IPS DF 6.9 (cell line): ENCODE measurements around the gene CIDEC.

Source experiments
- DNase-seq: peaks from one replicate; pipeline ENCODE4 v3.0.0-alpha.2; 2013; ENCODE audit warnings: low read depth, low spot score
- H3K27ac ChIP-seq: one replicate; pipeline ENCODE4 v1.5.1; 2013; ENCODE audit warnings: low read length, control low read depth
- H3K27me3 ChIP-seq: 2 replicates; pipeline ENCODE4 v1.6.1; 2013; ENCODE audit warnings: mild to moderate bottlenecking, low read length; ENCODE audit not compliant: control insufficient read depth, insufficient read depth
- H3K36me3 ChIP-seq: 2 replicates; pipeline ENCODE4 v1.6.1; 2013; ENCODE audit warnings: low read length; ENCODE audit not compliant: control insufficient read depth, insufficient read depth
- H3K4me1 ChIP-seq: 2 replicates; pipeline ENCODE4 v1.6.1; 2013; ENCODE audit warnings: low read length; ENCODE audit not compliant: control insufficient read depth, insufficient read depth
- H3K4me3 ChIP-seq: 2 replicates; pipeline ENCODE4 v1.5.1; 2013; ENCODE audit warnings: mild to moderate bottlenecking, low read length
- H3K9me3 ChIP-seq: 2 replicates; pipeline ENCODE4 v1.6.1; 2013; ENCODE audit warnings: low read length, inconsistent platforms; ENCODE audit not compliant: control insufficient read depth, insufficient read depth
- WGBS: extraction: QIAGEN DNeasy Blood & Tissue Kit; methylation state at CpG from one replicate; pipeline ENCODE4 v1.1.7; 2013; ENCODE audit warnings: mixed read lengths, missing lambda C conversion rate; ENCODE audit not compliant: insufficient read length, insufficient coverage; 5-methylcytosine and 5-hydroxymethylcytosine counted together

The CIDEC gene

DNA sequence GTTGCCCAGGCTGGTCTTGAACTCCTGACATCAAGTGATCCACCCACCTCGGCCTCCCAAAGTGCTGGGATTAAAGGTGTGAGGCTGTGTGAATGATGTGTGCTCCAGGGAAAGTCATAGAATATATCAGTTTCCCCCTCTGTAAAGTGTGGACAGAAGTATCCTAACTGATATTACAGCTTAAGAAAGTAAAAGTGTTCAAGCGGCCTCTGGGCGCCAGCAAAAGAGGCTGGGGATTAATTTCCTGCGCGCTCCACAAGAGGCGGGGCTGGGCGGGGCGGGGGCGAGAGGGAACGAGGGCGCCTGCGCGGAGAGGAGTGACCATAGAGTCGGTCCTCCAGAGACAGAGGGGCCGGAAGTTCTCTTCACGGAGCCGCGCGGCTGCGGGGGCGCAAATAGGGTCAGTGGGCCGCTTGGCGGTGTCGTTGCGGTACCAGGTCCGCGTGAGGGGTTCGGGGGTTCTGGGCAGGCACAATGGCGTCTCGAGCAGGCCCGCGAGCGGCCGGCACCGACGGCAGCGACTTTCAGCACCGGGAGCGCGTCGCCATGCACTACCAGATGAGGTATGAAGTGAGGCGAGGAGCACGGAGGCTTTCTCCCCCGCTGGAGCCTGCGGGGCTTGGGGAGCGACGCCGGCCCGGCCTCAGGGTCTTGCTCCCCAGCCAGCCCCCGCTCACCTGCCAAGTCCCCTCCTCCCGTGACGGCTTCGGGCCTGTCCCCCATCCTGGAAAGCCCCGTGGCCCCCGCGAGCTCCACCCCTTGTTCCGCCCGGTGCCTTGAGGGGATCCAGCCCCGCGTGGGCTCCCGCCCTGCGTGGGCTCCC, 10.4 kb upstream of the CIDEC start, which contains the start of gene JAGN1:
Gene JAGN1, plus strand, starts transcription at position 362 of the 823 bp plus-strand sequence. Its CDS starts 113 bp downstream, at position 475.
- Histone ChIP-seq H3K4me3 (peak within 1 kb of the TSS; percentile 61), H3K36me3 (peaks cover 6% of the 10 kb centered on the region), H3K27ac (no peak within 1 kb of the TSS), H3K4me1 (no peaks in the 10 kb centered on the region), H3K27me3 (no peaks in the 10 kb centered on the region), H3K9me3 (no peaks in the 10 kb centered on the region)
- no CpG with 5 or more reads among the region's 62 CpGs for WGBS
- no peak for DNase-seq

DNA sequence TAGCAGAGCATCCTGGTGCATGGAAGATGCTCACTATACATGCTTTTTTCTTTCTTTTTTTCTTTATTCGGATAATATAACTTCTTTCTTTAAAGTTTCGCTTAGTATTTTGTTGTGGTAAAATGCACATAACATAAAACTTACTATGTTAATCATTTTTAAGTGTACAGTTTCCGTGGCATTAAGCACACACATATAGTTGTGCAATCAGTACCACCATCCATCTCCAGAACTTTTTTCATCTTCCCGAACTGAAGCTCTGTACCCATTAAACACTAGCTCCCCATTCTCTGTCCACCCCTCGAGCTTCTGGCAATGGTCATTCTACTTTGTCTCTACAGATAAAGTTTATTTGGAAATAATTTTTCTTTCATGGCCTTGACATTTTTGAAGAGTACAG, 9.4 kb upstream of the CIDEC start:
- WGBS = no CpG with 5 or more reads among the region's 5 CpGs
- Histone ChIP-seq H3K36me3 (peaks cover 6% of the 10 kb centered on the region), H3K27me3 (no peaks in the 10 kb centered on the region), H3K9me3 (no peaks in the 10 kb centered on the region), H3K4me1 (no peaks in the 10 kb centered on the region), H3K27ac (no peak overlapping the region), H3K4me3 (no peak overlapping the region)
- no peak for DNase-seq

DNA sequence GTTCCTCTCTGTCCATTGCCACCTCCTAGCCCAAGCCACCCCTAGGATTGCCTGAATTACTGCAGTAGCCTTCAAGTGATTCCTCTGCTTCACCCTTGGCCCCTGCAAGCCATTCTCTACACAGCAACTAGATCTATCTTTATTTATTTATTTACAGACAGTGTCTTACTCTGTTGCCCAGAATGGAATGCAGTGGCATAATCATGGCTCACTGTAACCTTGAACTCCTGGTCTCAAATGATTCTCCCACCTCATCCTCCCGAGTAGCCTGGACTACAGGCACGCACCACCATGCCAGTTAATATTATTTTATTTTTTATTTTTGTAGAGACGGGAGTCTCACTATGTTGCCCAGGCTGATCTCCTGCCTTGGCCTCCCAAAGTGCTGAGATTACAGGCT, 8.5 kb upstream of the CIDEC start:
- Histone ChIP-seq H3K4me3 (no peak overlapping the region), H3K27ac (no peak overlapping the region), H3K27me3 (no peaks in the 10 kb centered on the region), H3K9me3 (no peaks in the 10 kb centered on the region), H3K4me1 (no peaks in the 10 kb centered on the region), H3K36me3 (peaks cover 6% of the 10 kb centered on the region)
- no peak for DNase-seq
- no CpG with 5 or more reads among the region's 3 CpGs for WGBS

DNA sequence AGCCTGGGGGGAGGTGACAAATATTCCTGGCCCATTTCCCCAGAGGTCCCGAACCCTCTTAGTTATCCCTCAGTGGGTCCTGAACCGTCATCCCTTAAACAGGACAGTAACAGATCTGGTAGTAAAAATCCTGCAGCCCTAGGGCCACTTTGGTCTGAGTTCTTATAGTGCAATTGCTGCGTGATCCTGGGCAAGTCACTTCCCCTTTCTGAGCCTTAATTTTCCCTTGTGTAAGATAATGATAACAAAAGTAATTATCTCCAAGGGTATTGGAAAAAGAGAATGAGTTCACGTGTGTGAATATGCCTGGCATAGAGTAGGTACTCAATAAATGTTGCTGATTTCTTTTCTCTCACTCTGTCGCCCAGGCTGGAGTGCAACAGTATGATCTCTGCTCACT, 7.4 kb upstream of the CIDEC start:
- no peaks in the 10 kb centered on the region for H3K9me3 ChIP-seq
- H3K27ac ChIP-seq = no peak overlapping the region
- H3K4me1 ChIP-seq = no peaks in the 10 kb centered on the region
- H3K36me3 ChIP-seq = no peaks in the 10 kb centered on the region
- no peak overlapping the region for H3K4me3 ChIP-seq
- WGBS = no CpG with 5 or more reads among the region's 5 CpGs
- no peak for DNase-seq
- H3K27me3 ChIP-seq = no peaks in the 10 kb centered on the region

DNA sequence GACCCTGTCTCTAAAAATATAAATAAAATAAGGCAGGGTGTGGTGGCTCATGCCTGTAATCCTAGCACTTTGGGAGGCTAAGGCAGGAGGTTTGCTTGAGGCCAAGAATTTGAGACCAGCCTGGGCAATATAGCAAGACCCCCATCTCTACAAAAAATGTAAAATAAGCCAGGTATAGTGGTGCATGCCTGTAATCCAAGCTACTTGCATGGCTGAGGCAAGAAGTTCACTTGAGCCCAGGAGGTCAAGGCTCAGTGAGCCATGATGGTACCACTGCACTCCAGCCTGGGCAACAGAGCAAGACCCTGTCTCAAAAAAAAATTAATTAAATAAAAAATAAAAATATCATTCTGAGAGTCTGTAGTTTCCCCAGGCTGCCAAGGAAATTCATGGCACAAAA, 6.3 kb upstream of the CIDEC start:
- H3K27me3 ChIP-seq = no peaks in the 10 kb centered on the region

DNA sequence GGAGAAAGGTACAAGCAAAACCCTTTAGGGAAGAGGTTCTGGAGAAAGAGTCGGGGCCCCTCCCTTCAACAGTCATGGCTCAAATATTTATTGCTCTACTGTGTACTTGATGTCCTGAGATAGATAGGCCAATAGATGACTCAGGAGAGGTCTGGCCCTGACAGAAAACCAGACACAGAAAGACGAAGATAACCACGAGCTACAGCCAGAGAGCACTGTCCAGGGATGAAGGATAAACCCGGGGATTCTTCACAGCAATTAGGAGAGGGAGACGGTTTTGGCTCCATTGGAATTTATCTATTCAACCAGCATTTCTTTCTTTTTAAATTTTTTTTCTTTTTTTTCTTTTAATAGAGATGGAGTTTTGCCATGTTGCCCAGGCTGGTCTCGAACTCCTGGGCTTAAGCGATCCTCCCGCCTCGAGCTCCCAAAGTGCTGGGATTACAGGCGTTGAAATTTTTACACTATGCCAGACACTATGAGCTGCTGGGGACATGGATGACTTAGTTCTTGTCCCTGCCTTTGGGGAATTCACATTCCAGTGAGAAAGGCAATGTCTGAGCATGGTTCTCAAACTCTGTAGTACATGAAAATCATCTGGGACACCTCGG, 4.6 kb upstream of the CIDEC start:
- DNase-seq = no peak
- WGBS = no CpG with 5 or more reads among the region's 11 CpGs
- H3K4me3 ChIP-seq = no peak overlapping the region
- H3K36me3 ChIP-seq = no peaks in the 10 kb centered on the region
- no peaks in the 10 kb centered on the region for H3K9me3 ChIP-seq
- no peaks in the 10 kb centered on the region for H3K4me1 ChIP-seq
- no peaks in the 10 kb centered on the region for H3K27me3 ChIP-seq
- no peak overlapping the region for H3K27ac ChIP-seq

More for the DNA sequence above, 6.3 kb upstream of the CIDEC start:
- DNase-seq = no peak
- no peaks in the 10 kb centered on the region for H3K36me3 ChIP-seq
- H3K27ac ChIP-seq = no peak overlapping the region
- no peaks in the 10 kb centered on the region for H3K4me1 ChIP-seq
- no peaks in the 10 kb centered on the region for H3K9me3 ChIP-seq
- H3K4me3 ChIP-seq = no peak overlapping the region

DNA sequence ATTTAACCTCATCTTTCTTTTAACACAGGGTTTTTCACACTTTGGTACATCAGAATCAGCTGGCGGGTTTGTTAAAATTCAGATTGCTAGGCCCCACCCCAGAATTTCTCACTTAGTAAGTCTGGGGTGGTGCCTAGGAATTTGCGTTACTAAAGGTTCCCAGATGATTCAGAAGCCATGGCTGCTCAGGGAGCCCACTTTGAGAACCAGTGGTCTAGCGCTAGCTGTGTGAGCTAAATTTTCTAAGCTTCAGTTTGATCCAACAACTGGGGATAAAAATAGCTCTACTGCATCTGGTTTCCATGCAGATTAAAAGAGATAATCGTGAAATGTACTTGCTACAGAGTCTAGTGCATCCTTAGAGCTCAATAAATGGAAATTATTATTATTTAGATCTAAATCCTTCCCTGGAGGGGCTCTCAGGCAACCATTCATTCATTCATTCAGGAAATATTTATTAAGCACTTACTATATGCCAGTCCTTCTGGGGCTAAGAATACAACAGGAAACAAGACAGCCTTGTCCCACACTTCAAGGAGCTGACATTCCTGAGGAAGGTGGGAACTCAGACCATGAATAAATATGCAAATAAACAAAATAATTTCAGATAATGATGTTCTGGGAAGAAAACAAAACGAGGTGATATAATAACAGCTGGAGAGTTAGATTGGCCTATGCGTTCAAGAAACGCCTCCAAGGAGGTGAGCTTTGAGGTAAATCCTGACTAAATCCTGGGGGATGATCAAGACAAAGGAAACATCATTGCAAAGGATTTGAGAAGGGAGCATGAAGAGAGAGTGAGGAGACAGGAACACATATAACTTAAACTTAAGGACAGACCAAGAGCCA, 3.9 kb upstream of the CIDEC start:
- H3K27ac ChIP-seq = no peak overlapping the region
- no CpG with 5 or more reads among the region's 7 CpGs for WGBS
- H3K4me3 ChIP-seq = no peak overlapping the region
- DNase-seq = no peak
- no peaks in the 10 kb centered on the region for H3K36me3 ChIP-seq
- no peaks in the 10 kb centered on the region for H3K4me1 ChIP-seq
- no peaks in the 10 kb centered on the region for H3K27me3 ChIP-seq
- H3K9me3 ChIP-seq = no peaks in the 10 kb centered on the region

DNA sequence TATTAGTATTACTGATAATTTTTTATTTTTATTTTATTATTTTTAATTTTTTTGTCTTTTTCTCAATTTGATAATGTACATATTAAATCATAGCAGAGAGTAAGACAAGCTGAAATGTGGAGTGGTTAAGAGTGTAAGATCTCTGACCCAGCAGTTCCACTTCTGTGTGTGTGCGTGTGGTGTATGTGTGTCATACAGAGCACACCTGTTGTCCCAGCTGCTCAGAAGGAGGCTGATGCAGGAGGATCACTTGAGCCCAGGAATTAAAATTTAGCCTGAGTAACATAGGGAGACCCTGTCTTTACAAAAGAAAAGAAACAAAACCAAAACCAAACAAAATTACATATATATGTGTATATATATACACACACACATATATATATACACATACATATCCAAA, 1.4 kb upstream of the CIDEC start:
- peaks cover 2% of the 10 kb centered on the region; the same call in 1 of the 2 replicates for H3K4me1 ChIP-seq
- no CpG with 5 or more reads among the region's 1 CpG for WGBS
- DNase-seq = no peak
- no peak overlapping the region for H3K27ac ChIP-seq
- no peaks in the 10 kb centered on the region for H3K27me3 ChIP-seq
- H3K36me3 ChIP-seq = no peaks in the 10 kb centered on the region
- no peaks in the 10 kb centered on the region for H3K9me3 ChIP-seq
- no peak overlapping the region for H3K4me3 ChIP-seq

DNA sequence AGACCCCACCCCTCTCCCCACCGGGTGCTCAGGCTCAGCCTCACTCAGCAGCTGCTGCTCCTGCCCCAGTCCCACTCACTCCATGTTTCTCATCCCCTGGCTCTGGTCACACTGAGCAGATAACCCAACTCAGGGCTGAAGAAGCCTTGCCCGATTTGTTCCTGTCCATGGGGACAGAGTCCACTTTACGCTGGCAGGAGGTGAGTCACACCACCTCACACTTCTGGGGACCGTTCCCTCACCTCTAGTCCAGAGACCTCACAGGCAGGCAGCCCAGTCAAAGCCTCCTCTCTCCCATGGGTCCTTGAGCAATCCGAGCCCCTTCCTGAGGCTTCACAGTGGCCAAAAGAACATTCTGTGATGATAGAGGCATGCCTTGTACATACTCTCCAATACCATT, 1.4 kb downstream of the CIDEC start:
- no peak for DNase-seq
- Histone ChIP-seq H3K27ac (no peak overlapping the region), H3K27me3 (no peaks in the 10 kb centered on the region), H3K4me1 (peaks cover 2% of the 10 kb centered on the region; the same call in 1 of the 2 replicates), H3K9me3 (no peaks in the 10 kb centered on the region), H3K36me3 (no peaks in the 10 kb centered on the region), H3K4me3 (no peak overlapping the region)
- WGBS = no CpG with 5 or more reads among the region's 5 CpGs

DNA sequence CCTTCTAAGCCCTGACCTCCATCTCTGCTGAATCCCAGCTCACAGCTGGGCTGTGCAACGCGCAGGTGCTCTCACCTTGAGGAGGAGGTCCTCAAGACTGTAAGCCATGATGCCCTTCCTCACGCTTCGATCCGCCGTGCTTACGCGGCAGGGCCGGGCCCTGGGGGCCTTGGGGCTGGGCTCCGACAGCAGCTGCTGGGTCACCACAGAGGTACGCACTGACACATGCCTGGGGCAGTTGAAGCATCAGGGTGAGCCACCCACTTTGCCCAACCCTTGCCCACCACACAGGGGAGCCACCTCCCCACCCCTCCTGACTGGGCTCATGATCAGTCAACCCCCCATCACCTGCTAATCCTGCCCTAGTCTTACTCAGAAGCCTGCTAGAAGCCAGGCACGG, 3.1 kb downstream of the CIDEC start:
- peaks cover 2% of the 10 kb centered on the region; the same call in 1 of the 2 replicates for H3K4me1 ChIP-seq
- no peaks in the 10 kb centered on the region for H3K36me3 ChIP-seq
- no peak overlapping the region for H3K4me3 ChIP-seq
- H3K27ac ChIP-seq = no peak overlapping the region
- no peak for DNase-seq
- no peaks in the 10 kb centered on the region for H3K27me3 ChIP-seq
- WGBS = no CpG with 5 or more reads among the region's 12 CpGs
- H3K9me3 ChIP-seq = no peaks in the 10 kb centered on the region
